ENCODE measurements around the gene SEMA4G. TPM values are rescaled to one million over a fixed set of nuclear protein-coding genes. Genes with fewer than 3 reads are reported as not detected.

Gene SEMA4G
- total RNA-seq, 2 experiments from 2014 or later: 1.1 to 1.6 TPM

GRCh38 chr10:101008823-101009423, 39.6 kb downstream of the SEMA4G start:
- H3K9me3 Mint-ChIP-seq: no peaks in the 10 kb centered on the region
- no peak overlapping the region for H3K27ac Mint-ChIP-seq
- H3K4me1 ChIP-seq (ENCODE audit: insufficient read depth, low read length): peaks cover 13% of the 10 kb centered on the region
- TF ChIP-seq CTCF (IDR thresholded peaks at IDR 0.05): no peak
- POLR2A ChIA-PET: no interaction called here
- H3K27me3 Mint-ChIP-seq: peaks cover 6% of the 10 kb centered on the region
- H3K9me3 ChIP-seq (ENCODE audit: control insufficient read depth in 1 of 2, insufficient read depth in 1 of 2, low read length in 2 of 2): no peaks in the 10 kb centered on the region
- CTCF ChIA-PET: interaction anchor here (1.5 kb wide), 1 partner anchor 11 kb away, joined by 5 read pairs; no protein-coding TSS in a partner anchor
- intact Hi-C loops (cut with DNase I, micrococcal nuclease): no loop called here
- no peak overlapping the region for H3K4me3 ChIP-seq (ENCODE audit: low read length)
- H3K4me1 Mint-ChIP-seq (ENCODE audit: low read depth): peaks cover 9% of the 10 kb centered on the region
- H3K27me3 ChIP-seq (ENCODE audit: control insufficient read depth in 1 of 2, insufficient read depth in 2 of 2, low read length in 2 of 2): no peaks in the 10 kb centered on the region
- DNase-seq (no peak), ATAC-seq (ENCODE audit: poor library complexity) (no peak)
- H3K27ac ChIP-seq (ENCODE audit: low read depth in 1 of 2, low read length in 2 of 2): no peak overlapping the region
- H3K36me3 Mint-ChIP-seq (ENCODE audit: low read depth): no peaks in the 10 kb centered on the region
- H3K36me3 ChIP-seq (ENCODE audit: insufficient read depth, low read length): peaks cover 2% of the 10 kb centered on the region
- no peak overlapping the region for H3K4me3 Mint-ChIP-seq

DNA sequence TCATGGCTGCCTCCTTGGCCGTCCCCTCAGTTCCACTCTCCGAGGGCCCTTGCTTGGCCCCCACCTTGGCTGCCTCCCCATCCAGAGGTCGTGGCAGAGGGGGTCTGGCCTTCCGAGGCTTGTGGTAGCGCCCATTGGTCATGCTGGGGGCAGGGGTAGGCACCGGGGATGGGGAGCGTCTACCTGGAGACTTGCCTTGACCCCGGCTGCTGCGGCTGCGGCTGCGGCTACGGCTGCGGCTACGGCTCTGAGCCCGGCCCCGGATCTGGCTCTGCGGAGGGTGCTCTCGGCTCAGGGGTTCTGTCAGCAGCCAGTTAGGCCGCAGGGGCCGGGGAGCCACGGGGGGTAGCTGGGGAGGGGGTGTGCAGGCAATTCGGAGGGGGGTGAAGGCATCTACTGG, 41.0 kb downstream of the SEMA4G start:
- intact Hi-C loops (cut with DNase I, micrococcal nuclease): loop anchor here in 1 of 2 experiments (5.0 to 10.0 kb wide), 2 partner anchors 54 to 338 kb away; partner anchors contain the start of gene KAZALD1
- peaks cover 2% of the 10 kb centered on the region for H3K36me3 ChIP-seq (ENCODE audit: insufficient read depth, low read length)
- Mint-ChIP-seq H3K4me1 (ENCODE audit: low read depth) (peaks cover 16% of the 10 kb centered on the region), H3K36me3 (ENCODE audit: low read depth) (no peaks in the 10 kb centered on the region), H3K27me3 (peaks cover 20% of the 10 kb centered on the region), H3K27ac (no peak overlapping the region), H3K9me3 (no peaks in the 10 kb centered on the region), H3K4me3 (no peak overlapping the region)
- DNase-seq (no peak), ATAC-seq (ENCODE audit: poor library complexity) (no peak)
- no peak for TF ChIP-seq CTCF (IDR thresholded peaks at IDR 0.05)
- no peaks in the 10 kb centered on the region for H3K27me3 ChIP-seq (ENCODE audit: control insufficient read depth in 1 of 2, insufficient read depth in 2 of 2, low read length in 2 of 2)
- no peak overlapping the region for H3K4me3 ChIP-seq (ENCODE audit: low read length)
- POLR2A ChIA-PET: no interaction called here
- CTCF ChIA-PET: no interaction called here
- peaks cover 19% of the 10 kb centered on the region for H3K4me1 ChIP-seq (ENCODE audit: insufficient read depth, low read length)
- H3K27ac ChIP-seq (ENCODE audit: low read depth in 1 of 2, low read length in 2 of 2): no peak overlapping the region
- H3K9me3 ChIP-seq (ENCODE audit: control insufficient read depth in 1 of 2, insufficient read depth in 1 of 2, low read length in 2 of 2): no peaks in the 10 kb centered on the region

DNA sequence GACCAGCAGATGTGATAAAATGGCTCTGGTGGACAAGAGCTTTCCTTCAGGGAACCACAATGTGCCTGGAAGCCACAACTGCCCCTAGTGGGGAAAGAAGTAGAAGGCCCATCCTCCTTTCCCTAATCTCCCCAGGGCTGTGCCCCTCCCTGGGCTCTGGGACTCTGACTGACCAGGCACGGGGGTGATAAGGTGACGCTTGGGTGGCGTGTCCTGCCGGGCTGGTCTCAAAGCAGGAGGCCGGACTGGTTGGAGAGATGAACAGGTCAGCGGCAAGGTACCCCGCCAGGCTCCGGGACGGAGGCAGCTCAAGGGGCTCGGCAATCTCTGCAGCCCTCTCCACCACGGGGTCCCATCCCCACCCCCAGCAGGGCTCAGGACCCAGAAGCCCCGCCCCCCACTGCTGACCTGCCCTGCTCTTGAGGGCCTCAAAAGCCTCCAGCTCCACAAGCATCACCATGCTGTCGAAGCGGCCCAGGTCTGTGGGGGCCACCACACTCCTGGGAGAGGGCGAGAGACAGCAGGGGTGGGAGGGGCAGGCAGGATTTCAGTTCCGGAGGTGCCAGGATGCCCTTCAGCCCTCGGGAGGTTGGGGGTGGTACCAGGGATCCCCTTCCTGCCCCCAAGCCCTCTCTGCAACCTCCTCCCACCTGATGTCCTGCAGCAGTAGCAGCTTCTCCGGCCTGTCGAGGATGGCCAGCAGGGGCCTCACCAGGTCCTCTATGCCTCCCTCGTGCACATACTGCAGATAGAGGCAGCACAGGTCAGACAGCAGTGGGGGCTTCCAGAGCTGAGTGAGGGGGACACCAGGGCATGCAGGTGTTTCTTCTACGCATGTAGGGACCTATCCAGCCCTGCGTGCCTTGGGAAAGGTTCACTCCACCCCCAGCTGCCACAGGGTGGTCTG, 42.5 kb downstream of the SEMA4G start:
- Mint-ChIP-seq H3K27ac (no peak overlapping the region), H3K9me3 (no peaks in the 10 kb centered on the region), H3K36me3 (ENCODE audit: low read depth) (no peaks in the 10 kb centered on the region), H3K27me3 (peaks cover 31% of the 10 kb centered on the region), H3K4me3 (no peak overlapping the region), H3K4me1 (ENCODE audit: low read depth) (peaks cover 16% of the 10 kb centered on the region)
- peaks cover 11 to 13% of the 10 kb centered on the region in 2 experiments for H3K27me3 ChIP-seq (ENCODE audit: control insufficient read depth in 1 of 2, insufficient read depth in 2 of 2, low read length in 2 of 2)
- no peaks in the 10 kb centered on the region for H3K36me3 ChIP-seq (ENCODE audit: insufficient read depth, low read length)
- no peak overlapping the region for H3K4me3 ChIP-seq (ENCODE audit: low read length)
- no peaks in the 10 kb centered on the region for H3K9me3 ChIP-seq (ENCODE audit: control insufficient read depth in 1 of 2, insufficient read depth in 1 of 2, low read length in 2 of 2)
- peaks cover 19% of the 10 kb centered on the region for H3K4me1 ChIP-seq (ENCODE audit: insufficient read depth, low read length)
- no peak overlapping the region for H3K27ac ChIP-seq (ENCODE audit: low read depth in 1 of 2, low read length in 2 of 2)
- CTCF ChIA-PET: interaction anchor here (1.2 kb wide), 1 partner anchor 450 kb away, joined by 3 read pairs; no protein-coding TSS in a partner anchor
- intact Hi-C loops (cut with DNase I, micrococcal nuclease): loop anchor here (2.0 to 10.0 kb wide), 3 partner anchors 43 to 339 kb away; partner anchors contain the start of genes KAZALD1 (in 1 of the 2) and SEMA4G (in 1 of the 2)
- no peak for ATAC-seq (ENCODE audit: poor library complexity)
- POLR2A ChIA-PET: no interaction called here
- no peak for TF ChIP-seq CTCF (IDR thresholded peaks at IDR 0.05)
- no peak for DNase-seq

Measured in CD4-positive, alpha-beta T cell (primary cell).